ENCODE measurements around the gene STX17.
"Not testable (repeated sequence)": the region's sequence is repeated elsewhere in the genome, so short reads cannot be mapped to it uniquely, and the experiment has no call there.

The STX17 gene

DNA sequence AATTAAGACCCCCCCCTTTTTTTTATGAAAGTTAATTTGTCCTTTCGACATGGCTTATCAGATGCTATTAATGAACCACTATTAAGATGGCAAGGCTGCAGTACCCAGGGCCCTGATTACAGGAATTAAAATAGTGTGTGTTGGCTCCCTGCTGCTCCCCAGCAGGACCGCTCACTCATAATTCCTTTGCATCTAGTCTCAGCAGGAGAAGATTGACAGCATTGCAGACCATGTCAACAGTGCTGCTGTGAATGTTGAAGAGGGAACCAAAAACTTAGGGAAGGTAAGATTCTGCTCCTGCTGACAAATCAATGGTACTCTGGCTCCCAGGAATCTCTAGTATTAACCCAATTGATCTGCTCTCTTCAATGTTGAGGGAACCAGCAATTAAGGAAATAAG lies 61.0 kb downstream of the STX17 start:
- no peak for DNase-seq

DNA sequence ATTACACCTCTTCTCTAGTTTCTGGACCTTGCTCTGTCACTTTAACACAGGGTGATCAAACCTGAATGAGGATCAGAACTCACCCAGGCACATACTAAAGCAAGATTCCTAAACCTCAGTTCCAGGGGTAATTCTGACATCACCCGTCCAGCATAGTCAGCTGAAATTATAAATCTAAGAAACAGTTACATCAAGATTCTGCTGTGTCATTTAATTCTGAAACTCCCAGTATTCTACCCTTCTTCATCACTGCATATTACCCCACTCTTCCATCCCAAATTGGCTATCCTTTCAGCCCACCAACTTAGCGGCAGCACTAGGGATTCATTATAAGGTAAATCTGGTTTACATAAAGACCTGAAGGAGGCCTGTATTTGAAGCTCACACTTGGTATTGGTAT lies 64.0 kb downstream of the STX17 start:
- no peak for DNase-seq

DNA sequence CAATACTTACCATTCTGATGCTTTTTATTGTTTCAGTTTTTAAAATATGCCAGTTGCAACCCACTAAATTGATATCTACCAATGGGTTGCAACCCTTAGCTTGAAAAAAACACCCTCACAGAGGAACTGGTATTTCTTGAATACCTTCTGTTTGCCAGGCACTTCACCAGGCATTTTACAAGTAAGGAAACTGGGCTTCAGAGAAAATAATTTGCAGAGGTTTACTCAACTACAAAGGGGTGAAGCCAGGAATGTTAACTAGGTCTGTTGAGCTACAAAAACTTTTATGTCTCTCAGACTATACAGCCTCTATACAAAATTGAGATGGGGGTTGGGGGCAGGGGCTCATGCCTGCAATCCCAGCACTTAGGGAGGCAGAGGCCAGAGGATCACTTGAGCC lies 65.0 kb downstream of the STX17 start:
- DNase-seq: no peak

DNA sequence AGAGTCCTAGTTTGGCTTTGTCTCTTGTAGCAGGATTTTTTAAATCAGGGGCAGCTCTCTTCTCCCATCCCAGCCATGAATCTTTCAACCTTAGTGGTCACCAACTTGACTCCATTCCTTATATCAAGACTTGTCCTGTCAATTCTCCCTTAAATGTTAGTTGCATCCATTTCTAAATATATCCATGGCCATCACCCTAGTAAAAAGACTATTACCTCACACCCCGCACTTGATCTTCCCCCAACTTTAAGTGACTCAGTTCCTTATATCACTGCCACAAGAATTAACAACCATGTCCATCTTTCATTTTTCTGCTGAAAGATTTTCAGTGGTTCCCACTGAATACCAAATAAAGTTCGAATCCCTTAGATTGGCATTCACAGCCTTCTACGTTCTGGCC lies 67.0 kb downstream of the STX17 start:
- no peak for DNase-seq

DNA sequence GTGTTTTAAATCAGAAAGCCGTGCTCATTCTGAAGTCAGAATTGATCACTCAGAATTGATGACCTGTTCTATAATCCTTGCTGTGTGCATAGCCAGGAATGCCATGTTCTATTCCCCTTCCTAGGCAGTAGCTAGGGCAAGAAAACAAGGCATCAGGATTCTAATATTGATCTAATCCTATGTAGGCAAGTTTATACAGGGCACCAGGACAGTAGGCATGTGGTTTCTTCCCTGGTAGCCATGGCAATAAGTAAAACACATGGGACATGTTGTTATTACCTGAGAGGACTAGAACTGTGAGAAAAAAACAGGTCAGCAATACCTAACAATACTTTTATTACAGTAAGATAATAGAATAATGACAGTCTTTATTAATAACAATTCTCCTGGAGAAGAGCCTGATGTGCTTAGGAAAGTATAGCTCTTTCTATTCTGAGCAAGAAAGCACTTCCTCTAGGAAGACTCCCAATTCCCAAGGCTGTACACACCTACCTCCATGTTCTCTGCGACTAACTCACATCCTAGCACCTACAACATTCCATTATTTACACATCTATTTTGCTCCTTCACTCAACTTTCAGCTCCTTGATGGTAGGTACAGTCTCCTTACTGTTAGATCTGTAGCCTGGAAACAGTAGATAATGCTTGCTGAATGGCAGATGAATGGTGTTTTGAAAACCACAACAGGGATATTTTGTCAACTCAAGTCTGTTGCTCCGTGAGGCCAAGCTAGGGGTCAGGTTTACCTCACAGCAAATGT lies 70.8 kb downstream of the STX17 start:
- DNase-seq: no peak

DNA sequence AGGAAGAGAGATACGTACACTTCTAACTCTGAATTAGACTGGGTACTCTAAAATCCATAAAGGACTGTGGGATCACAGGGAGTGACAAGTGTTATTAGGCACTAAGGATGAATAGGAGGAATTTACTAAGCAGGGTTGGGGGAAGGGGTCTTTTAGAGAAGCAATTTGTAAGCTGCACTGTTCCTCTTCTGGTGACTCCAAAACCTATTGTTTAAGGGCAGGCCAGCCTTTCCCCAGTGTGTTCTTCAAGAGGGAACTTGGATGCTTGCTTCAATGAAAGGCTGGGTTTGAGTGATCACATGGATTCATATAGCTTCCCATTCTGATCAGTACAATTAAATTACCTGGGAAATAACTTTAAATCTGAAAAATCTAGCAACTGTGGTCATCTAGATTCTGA lies 71.8 kb downstream of the STX17 start:
- DNase-seq: no peak

DNA sequence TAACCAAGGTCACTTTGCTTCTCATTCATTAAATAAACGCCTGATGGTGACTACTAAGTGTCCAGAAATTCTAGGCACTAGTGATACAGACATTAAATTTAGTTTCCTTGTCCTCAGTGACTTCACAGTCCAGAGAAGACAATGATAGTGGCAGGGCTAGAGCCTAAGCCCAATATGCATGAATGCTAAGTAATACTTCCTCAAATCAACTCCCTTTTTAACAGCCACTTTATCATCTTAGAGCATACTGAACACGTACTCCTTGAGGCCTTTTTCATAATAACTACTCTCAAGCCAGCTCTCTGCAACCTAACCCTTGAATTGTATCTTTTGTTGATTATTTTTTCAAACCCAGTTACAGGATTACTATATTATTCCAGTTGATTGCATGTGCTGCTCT lies 74.1 kb downstream of the STX17 start:
- no peak for DNase-seq

DNA sequence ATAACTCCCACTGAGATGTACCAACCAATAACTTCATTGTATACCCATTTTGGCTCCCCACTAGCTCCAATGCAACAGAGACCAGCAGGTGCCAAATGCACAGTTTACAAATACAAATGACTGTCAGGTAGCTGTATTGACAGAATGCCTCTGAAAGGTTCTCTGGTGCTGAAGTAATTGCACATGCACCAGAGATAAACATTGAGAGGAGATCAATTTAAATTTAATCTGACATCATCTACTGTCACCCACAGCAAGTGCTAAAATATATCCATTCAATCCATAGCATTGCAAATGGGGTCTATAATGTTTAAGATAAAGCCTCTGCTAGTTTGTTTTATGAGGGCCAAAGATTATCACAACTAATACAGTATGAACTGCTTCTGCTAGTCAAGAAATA lies 80.2 kb downstream of the STX17 start:
- no peak for DNase-seq

DNA sequence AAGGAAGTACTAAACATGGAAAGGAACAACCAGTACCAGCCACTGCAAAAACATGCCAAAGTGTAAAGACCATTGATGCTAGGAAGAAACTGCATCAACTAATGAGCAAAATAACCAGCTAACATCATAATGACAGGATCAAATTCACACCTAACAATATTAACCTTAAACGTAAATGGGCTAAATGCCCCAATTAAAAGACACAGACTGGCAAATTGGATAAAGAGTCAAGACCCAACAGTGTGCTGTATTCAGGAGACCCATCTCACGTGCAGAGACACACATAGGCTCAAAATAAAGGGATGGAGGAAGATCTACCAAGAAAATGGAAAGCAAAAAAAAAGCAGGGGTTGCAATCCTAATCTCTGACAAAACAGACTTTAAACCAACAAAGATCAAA lies 84.1 kb downstream of the STX17 start:
- DNase-seq: not testable (repeated sequence)

DNA sequence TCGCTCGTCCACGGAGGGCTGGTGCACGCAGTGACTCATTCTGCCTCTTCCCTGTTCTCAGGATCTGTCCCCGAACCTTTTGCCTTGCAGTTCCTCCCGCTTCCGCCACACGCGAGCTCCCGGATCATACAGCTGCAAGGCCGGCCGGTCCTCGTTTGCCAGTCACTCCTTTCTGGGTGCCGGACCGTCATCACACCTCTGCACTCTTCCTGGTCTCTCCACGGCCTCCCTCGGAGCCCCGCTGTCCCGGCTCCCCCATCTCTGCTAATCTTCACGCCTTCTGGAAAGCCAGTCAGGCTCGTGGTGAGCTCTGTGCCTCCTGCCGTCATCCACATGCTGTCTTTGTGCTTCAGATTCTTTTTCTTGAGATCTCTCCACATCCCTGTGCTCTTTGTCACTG lies 91.8 kb downstream of the STX17 start:
- DNase-seq: no peak

DNA sequence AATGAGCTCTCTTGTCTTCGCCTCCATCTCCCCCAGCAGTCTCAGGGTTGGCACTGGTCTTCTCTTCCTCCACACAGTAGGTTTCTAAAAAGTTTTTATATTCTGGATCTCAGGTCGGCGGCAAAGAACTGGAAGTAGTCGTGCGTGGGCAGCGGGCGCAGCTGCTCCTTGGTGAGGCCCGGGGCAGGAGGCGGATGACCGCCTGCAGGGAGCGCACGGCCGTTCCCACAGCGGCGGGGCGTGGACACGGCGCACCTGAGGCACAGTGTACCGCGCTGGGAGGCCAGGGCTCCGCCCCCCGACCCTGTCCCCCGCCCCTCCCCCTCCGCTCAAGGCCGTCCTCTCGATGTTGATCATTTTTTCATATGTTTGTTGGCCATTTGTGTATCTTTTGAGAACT lies 92.4 kb downstream of the STX17 start:
- DNase-seq: no peak

DNA sequence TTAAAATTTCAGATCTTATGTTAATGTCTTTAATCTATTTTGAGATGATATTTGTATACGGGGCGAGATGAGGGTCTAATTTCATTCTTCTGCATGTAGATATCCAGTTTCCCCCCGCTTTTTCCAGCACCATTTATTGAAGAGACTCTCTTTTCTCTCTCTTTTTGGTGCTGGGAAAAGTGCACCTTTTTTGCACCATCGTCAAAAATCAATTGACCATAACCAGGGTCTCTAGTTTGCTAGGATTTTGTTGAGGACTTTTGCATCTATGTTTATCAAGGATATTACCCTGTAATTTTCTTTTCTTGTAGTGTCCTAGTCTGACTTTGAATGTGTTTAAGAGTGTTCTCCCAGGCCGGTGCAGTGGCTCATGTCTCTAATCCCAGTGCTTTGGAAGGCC lies 93.3 kb downstream of the STX17 start:
- DNase-seq: no peak

DNA sequence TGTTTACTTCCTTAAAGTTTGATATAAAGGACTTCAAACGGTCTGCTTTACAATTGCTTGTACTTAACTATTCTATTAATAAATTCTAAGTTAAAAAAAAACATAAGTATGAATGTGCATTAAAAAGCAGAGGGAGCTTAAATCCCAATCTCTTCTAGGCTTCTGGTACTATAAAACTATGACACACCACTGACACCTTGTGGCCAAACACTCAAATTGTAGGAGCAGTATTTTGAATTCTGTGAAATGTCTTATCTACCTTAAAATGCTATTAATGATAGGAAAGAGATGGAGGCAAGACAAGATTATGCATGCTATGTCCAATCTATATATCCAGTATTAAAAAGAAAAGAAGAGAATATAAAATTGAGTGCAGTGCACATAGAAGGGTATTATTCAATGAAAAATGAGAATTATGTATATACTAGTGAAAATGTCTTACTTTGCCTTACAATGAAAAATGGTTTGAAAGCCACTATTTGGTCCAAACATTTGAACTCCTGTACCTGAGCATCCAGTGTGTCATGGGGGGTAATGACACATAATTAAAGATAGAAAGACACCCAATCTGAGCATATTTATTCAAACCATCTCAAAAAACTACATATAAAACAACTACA lies 104.7 kb downstream of the STX17 start:
- DNase-seq: no peak

DNA sequence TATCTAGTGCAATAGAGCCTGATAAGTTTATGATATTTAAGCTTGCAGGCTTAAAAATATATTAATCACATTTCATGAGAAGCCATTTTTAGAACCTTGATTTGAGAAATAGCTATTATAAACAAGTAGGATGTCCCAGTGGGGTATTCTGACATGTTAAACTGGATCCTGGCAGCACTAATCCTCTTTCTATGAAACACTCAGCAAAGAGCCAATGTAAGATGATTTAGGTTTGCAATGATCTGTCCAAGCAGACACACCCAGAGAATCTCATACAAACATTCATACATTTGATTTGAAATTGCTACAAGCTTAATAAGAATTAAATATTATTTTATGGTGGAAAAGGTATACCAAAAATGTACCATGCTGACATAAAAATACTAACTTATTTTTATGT lies 105.8 kb downstream of the STX17 start:
- no peak for DNase-seq

DNA sequence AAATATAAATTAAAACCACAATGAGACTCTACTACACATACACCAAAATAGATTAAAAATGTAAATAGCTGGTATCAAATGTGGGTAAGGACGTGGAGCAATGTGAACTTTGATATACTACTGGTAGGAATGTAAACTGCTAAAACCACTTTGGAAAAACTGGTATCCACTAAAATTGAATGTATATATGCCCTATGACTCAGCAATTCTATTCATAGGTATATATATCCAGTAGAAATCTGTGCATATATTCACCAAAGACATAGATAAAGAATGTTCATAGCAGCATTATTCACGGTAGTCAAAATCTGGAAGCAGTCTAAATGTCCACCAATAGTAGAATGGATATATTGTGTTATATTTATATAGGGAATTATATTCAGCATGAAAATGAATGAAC lies 107.1 kb downstream of the STX17 start:
- DNase-seq: no peak

DNA sequence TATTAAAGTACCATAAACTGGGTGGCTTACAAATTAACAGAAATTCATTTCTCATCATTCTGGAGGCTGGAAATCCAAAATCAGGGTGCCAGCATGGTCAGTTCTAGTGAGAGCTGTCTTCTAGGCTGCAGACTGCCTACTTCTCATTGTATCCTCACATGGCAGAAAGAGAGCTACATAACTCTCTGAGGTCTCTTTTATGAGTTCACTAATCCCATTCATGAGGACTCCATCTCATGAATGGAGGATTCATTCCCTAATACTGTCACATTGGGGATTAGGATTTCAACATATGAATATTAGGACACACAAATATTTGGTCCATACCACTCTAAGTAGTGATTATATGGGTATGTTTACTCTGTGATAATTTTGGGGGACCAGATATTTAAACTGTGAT lies 108.4 kb downstream of the STX17 start:
- no peak for DNase-seq

DNA sequence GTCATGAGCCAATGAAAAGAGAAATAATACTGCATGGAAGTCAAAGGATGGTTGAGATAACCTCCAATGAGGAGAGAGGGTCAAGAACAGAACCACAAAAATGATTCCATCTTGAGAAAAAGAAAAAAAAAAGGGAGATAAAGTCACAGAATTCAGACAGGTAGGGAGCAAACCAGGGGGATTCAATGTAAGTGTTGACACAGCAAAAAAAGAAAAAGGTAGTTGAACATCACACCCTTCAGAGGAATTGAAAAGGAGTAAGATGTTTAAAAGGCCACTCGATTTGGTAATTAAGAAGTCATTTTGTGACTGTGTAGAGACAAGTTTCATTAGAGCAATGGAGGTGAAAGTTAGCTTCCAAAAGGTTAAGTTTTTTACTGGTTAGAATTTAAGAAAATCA lies 113.1 kb downstream of the STX17 start:
- no peak for DNase-seq
